HG02642 (cell line): ENCODE data around the gene LGALS7B.
"Not testable (repeated sequence)": the region's sequence is repeated elsewhere in the genome, so short reads cannot be mapped to it uniquely, and the experiment has no call there.

Experiments used
- ATAC-seq: cut with Tn5 transposase; IDR thresholded peaks from one replicate; pipeline ENCODE4 v1.9.1; 2021; ENCODE audit warnings: mild to moderate bottlenecking; ENCODE audit not compliant: unreplicated experiment, poor library complexity

LGALS7B gene

GRCh38 chr19:38793671-38794070, 4.7 kb downstream of the LGALS7B start:
- ATAC-seq, result no peak

GRCh38 chr19:38795549-38795948, 6.5 kb downstream of the LGALS7B start:
- ATAC-seq, result no peak

DNA sequence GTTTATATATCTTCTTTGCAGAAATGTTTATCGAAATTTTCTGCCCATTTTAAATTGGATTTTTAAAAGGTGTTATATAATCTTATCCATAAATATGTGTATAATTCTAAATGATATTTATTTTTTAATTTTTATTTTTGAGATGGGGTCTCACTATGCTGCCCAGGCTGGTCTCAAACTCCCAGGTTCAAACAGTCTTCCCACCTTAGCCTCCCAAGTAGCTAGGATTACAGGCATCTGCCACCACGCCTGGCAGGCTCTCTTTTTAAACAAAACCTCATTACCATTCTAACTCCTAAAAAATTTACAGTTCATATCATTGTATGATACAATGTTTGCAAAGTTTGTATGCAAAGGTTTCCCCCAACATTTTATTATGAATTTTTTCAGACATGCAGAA, 7.2 kb downstream of the LGALS7B start:
- no peak for ATAC-seq

DNA sequence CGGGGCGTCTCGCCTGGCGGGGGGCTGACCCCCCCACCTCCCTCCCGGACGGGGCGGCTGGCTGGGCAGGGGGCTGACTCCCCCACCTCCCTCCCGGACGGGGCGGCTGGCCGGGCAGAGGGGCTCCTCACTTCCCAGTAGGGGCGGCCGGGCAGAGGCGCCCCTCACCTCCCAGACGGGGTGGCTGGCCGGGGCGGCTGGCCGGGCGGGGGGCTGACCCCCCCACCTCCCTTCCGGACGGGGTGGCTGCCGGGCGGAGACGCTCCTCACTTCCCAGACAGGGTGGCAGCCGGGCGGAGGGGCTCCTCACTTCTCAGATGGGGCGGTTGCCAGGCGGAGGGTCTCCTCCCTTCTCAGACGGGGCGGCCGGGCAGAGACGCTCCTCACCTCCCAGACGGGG, 8.8 kb downstream of the LGALS7B start:
- not testable (repeated sequence) for ATAC-seq

DNA sequence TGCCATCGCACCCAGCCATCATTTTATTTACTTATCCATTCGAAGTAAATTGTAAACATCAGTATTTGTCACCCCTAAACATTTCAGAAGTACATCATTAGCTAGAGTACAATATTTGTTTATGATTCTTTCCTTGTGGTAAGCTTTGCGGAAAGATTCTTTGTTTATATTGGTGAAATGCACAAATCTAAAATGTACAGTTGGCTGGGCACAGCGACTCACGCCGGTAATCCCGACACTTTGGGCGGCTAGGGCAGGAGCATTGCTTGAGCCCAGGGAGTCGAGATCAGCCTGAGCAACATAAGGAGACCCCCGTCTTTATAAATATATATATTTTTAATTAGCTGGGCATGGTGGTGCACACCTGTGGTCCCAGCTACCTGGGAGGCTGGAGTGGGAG, 10.1 kb downstream of the LGALS7B start:
- no peak for ATAC-seq

- ATAC-seq, result no peak
Observed at GRCh38 chr19:38800577-38801347, 11.8 kb downstream of the LGALS7B start.

GRCh38 chr19:38801359-38802095, 12.5 kb downstream of the LGALS7B start:
- ATAC-seq, result no peak

DNA sequence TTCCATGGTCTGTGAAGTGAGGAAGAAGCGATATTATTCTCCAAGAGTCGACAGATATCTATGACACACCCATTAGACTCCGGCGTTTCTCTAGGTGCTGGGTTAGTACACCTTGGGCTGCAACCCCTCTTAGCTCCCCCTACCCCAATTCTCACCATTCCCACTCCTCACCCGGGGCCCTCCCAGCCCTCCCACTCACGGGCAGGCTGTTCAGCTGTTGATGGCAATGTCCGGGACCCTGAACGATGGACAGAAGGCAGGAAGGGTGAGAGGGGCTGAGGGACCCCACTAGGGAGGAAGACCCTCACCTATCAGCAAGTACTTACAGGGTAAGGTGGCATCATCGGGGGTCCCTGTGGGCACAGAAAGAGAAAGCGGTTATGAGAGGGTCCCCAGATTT, 14.5 kb downstream of the LGALS7B start:
- ATAC-seq, result no peak

- no peak for ATAC-seq
Observed at GRCh38 chr19:38805180-38805579, 16.2 kb downstream of the LGALS7B start.

DNA sequence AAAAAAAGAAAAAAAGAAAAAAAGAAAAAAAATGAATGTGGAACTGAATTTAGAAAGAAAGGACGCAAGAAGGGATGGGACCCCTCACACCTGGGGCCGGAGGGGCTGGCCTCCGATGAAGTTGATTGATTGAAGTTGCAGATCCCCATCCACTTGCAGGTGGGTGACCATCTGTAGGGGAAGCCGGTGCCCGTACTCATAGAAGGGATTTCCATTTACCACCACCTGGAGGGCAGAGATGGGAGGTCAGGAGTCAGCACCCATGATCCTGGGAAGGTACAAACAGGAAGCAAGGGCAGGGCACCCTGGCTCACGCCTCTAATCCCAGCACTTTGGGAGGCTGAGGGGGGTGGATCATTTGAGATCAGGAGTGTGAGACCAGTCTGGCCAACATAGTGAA, 17.4 kb downstream of the LGALS7B start:
- no peak for ATAC-seq

DNA sequence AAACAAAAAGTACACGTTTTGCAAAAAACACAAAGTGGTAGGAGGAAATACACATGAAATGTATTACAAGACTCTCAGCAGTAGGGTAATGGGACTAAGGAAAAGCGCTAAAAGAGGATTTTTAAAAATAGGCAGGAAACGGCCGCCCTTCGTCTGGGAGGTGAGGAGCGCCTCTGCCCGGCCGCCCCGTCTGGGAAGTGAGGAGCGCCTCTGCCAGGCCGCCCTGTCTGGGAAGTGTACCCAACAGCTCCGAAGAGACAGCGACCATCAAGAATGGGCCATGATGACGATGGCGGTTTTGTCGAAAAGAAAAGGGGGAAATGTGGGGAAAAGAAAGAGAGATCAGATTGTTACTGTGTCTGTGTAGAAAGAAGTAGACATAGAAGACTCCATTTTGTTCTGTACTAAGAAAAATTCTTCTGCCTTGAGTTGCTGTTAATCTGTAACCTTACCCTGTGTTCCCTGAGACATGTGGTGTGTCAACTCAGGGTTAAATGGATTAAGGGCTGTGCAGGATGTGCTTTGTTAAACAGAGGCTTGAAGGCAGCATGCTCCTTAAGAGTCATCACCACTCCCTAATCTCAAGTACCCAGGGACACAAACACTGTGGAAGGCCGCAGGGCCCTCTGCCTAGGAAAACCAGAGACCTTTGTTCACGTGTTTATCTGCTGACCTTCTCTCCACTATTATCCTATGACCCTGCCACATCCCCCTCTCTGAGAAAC, 18.5 kb downstream of the LGALS7B start:
- not testable (repeated sequence) for ATAC-seq

DNA sequence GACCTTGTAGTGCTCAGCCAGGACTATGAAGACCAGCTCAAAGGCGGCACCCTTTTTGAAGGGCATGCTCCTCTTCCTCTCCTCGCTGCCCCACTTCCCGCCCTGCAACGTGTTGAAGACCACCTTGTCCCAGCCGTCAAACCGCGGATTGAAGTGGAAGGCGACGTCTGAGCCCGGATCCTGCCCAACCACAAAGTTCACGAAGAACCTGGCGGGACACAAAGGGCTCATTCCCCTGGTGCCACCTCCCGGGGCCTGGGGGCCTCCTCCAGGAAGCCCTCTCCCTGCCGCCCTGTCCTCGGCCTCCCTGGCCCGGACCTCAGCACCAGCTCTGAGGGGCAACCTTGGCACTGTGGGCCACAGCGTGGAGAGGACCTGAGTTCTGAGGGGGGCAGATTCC, 19.7 kb downstream of the LGALS7B start:
- no peak for ATAC-seq

GRCh38 chr19:38809592-38810252, 20.7 kb downstream of the LGALS7B start:
- no peak for ATAC-seq

DNA sequence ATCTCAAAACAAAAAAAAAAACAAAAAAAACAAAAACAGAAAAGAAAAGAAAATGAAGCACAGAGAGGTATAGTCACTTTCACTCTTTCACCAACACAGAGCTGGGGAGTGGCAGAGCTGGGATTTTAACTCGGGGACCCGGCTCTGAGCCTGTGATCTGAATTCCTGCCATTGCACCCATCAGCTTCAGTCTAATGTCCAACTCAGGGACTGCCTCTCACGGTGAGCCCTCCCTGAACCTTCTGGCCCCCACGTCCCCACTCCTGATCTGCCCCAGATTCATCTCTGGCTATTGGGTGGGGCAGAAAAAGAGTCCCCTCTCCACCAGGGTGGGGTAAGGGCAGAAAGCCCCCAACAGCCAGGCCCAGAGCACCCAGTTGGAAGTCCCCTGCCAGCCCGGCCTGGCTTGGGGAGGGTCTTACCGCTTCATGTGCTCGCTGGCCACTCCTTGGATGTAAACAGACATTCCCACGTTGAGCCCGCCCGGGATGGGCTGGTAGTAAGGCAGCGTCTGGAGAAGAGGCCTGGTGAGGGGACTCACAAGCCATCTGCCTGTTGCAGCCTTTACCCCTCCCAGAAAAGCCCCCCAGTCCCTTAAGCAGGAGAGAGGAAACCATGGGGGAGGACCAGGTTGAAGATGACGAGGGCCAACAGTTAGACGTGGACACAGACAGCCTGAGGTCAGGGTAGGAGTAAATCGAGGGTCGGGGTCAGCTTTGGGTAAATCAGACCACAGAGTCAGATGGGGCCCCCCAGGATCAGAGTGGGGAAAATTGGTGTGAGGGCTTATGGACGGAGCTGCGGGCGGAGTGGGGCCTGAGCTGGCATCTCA, 23.2 kb downstream of the LGALS7B start:
- ATAC-seq, result no peak

DNA sequence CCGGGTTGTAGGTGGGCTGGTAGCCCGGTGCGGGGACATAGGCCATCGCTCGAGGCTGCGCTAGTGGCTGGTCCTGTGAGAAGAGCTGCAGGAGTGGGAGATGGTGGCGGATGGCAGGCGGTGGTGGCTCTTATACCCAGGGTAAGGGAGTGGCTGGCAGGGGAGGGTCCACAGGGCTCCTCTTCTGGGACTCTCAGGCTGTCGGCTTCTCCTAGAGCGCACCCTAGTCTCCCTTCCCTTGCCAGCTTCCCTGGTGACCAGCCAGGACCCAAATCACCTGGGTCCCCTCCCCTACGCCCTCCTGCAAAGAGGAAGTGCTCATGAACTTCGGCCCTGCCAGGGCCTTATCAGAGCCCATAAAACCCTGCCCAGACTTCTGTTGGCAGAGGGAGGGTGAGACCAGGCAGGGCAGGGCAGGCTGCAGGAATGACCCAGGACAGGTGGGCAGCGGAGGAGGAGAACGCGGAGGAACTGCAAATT, 23.9 kb downstream of the LGALS7B start, which contains the start of gene LGALS4:
Gene LGALS4, minus strand, starts transcription at position 105 of the 480 bp plus-strand sequence. Its CDS starts 59 bp downstream, at position 46.
- no peak for ATAC-seq

DNA sequence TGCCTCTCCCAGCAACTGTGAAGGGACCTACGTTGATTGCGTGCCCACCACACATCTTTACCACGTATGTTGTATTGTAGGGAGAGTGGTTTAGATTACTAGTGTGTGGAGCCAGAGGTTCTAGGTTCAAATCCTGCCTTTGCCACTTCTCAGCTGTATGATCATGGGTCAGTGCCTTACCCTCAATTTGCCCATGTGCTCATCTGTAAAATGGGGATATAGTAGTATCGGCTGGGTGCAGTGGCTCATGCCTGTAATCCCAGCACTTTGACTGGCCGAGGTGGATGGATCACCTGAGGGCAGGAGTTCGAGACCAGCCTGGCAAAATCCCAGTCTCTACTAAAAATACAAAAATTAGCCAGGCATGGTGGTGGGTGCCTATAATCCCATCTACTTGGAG, 24.3 kb downstream of the LGALS7B start:
- ATAC-seq, result no peak

DNA sequence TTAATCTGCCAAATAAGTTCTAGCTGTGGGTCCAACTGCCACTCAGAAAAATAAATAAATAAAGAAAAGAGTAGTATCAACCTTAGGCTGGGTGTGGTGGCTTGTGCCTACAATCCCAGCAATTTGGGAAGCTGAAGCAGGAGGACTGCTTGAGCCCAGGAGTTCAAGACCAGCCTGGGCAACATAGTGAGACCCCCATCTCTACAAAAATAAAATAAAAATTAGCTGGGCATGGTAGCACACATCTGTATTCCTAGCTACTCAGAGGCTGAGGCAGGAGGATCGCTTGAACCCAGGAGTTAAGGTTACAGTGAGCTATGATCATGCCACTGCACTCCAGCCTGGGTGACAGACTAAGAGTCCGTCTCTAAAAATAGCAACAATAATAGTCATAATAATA, 24.9 kb downstream of the LGALS7B start:
- ATAC-seq, result not testable (repeated sequence)

- ATAC-seq, result no peak
Observed at GRCh38 chr19:38815059-38816001, 26.3 kb downstream of the LGALS7B start.
